Left hindlimb (tissue), 1 donor: ENCODE data around the gene ADRA2C.

Experiments used
- DNase-seq: peaks from one replicate; pipeline ENCODE4 v3.0.0-alpha.2; 2018

ADRA2C gene

DNA sequence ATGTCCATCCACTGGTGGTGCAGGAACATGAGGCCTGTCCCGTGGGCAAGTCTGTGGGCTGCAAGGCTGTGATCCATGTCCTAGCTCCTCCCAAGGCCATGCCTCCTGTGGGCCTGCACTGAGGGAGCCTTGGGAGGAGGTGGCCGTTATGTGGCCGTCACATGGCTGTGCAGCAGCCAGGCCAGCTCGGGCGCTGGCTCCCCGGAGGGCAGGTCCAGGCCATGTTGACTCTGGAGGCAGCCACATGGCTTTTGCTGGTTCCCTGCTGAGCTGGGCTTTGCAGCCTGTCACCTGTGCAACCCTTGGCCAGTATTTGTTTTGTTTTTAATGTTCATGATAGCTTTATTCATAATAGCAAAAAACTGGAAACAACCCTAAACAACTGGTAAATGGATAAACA, 13.3 kb downstream of the ADRA2C start:
- no peak for DNase-seq

DNA sequence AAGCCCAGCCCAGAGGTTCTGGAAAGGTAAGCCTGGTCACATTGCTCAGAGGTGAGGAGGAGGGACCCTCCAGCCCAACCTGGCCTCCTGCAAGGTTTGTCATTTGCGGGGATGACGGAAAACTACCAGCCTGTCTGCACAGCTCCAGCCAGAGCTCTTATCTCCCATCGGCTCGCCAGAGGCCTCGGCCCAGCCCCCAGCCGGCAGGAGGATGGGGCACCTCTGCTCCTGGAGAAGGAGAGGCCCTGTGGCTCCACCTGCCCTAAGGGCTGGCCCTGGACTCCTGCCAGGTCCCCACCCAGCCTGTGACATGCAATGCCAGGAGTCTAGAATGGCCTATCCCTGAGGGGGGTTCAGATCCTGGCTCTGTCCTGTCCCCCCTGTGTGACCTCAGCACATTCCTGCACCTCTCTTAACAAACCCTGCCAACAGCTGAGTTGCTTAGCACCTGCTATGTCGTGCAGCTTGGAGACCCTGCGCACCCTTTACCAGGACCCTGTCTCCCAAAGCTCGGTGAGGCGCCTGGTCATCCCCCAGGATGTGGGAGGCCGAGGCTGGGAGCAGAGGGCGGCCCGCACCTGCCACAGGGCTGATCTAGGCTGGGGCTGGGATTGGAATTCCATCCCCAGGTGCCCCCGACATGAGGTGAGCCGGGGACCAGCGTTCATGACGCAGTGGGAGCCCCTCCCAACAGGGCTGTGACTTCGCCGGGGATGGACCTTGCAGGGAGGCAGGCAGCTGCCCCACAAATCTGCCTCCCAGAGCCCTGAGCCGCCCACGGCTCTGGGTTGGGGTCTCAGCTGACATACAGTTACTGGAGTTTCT, 14.4 kb downstream of the ADRA2C start:
- DNase-seq, result no peak

DNA sequence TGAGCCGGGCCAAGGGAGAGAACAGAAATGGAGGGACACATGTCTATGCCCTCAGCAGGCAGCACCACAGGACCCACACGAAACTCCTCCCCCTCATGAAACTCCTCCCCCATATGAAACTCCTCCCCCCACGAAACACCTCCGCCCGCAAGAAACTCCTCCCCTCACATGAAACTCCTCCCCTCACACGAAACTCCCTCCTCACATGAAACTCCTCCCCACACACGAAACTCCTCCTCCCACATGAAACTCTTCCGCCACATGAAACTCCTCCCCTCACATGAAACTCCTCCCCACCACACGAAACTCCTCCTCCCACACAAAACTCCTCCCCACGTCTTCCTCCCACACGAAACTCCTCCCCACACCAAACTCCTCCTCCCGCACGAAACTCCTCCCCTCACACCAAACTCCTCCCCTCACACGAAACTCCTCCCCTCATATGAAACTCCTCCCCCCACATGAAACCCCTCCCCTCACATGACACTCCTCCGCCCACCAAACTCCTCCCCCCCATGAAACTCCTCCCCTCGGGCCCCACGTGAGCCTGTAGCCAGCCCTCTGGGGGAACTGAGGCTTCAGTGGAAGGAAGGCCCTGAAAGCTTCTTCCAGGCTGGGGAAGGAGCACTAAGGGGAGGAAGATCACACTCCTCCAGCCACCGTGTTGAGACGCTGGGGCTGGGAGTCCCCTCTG, 15.2 kb downstream of the ADRA2C start:
- no peak for DNase-seq

DNA sequence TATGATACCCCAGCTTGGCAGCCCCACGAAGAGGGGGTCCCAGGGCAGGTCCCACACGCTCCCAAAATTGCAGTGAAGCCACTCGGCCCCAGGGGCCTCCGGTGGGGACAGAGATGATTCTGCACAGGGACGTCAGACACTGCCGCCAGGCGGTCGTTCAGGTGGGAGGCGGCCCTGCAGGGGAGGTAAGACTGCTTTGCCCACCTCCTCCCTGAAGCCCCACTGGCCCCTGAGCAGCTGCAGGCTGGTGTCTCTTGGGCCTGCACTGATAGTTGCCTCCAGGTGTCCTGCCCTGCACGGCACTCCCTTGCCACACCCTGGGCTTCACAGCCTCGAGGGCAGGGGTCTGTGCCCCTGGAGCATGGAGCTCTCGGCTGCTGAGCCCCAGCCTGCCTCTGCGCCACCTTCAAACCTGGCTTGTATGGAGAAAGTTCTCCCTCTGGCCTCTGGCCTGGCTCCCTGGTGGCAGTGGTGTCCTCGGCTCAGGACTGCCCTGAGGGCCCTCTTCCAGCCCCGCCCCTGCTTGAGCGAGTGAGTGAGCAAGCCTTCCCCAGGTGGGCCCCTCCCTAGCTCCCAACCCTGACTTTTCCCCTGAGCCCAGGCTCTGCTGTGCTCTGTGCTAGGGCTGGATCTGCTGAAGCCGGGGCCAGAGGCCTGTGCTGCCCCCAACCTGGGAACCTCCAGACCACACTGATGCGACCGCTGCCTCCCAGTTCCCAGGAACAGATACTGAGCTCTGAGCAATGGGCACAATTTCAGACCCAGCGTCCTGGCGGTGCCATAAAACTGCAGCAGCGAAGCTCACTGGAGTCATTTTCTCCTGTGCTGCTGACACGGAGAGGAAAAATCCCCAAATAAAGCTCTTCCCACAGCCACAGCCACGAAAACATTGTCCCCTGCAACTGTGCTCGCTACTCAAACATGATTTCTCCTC, 16.1 kb downstream of the ADRA2C start:
- DNase-seq, result no peak

DNA sequence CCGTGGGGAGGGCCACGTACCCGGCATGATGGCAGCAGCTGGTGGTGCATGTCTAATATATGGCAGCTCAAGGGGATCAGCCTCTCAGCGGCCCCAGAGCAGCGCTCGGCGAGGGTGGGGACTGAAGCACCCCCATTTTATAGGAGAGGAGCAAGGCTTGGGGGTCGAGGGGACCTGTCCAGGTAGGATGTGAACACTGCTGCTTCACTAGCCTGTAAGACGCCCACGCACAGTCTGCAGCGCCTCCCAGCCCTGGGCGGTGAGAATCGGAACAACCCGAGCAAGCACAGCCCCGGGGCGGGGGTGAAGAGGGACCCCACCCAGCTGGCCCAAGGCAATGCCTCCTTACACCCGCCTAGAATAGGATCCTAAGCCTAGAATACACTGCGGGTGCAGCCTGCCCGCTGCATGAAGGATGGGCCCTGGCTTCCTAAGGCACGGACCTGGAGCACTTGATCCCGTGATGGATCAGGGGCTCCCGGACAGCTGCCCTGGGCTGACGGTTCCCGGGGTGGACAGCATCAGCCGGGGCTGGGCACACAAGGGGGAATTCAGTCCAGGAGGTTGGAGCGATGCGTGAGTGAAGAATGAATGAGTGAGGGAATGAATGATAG, 17.6 kb downstream of the ADRA2C start:
- DNase-seq, result peak; percentile 34

DNA sequence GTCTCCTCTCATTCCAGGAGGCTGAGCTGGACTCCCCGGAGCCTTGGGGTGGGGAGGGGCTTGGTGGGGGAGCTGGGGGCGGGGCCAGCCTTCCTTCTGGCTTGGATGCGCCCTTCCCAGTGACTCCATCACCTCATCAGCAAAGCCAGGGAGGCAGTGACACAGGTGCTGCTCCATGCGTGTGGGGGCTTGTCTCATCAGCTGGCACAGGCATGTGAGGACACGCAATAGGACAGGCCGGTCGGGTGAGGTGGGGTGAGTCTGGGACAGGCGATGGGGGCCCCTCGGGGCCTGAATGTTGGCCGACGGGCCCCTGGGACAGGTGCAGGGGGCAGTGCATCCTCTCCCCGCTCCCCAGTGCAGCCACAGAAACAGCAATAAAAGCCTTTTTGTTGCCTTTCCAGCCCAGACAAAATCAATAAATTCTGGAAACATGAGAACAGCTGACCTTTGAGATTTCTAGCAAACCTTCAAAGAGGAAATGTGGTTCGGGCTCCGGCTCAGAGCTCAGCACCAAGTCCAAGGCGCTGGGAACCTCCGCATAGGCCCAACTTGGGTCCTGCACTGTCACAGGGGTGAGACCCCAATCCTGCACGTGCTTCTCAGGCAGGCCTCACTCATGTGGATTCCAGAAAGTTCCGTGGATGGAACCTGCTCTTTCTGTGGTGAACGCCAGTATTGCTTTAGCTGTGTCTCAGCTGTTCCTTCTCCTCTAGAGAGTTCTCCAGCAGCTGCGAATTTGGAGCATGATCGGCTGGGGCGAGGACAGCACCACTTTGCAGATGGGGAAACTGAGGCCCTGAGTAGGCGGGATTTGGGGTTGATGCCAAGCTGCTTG, 18.5 kb downstream of the ADRA2C start:
- DNase-seq, result peak; percentile 14

DNA sequence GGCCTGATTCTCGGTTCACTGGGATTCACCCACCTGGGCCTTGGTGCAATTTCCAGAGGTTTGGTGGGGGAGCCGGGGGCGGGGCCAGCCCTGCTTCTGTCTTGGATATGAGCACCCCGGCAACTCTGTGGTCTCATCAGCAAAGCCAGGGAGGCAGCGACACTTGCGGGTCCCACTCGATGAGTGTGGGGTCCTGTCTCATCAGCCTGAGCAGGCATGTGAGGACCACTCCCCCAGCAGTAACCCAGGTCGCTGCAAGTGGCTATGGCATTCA, 19.0 kb downstream of the ADRA2C start:
- peak; percentile 15 for DNase-seq

DNA sequence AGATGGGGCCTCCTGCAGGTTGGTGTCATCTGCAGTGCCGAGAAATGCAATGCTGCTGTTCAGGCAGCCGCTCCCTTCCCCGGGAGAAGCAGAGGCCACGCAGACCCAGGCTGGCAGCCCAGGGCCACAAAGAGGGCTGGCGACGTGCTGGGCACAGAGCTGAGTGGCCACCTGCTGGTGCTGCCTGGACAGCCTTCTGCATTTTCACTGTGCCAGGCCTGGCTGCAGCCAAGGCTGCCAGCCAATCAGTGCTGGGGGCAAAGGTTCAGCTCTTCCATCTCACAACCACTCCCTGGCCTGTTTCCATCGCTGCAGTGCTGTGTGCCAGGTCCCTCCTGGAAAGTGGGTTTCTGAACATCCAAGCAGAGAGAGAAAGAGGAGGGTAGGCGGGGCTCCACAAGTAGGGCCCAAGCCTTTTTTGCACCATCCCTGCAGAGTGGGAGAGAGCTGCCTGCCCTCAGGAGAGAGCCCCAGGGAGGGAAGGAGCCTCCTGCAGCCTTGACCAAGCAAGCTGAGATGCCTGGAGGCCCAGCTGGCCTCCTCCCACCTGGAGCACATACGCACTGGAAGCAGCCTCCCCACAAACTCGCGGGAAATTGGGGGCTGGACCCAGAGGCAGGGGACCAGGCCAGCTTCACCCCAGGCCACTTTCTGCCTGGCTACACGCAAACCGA, 20.1 kb downstream of the ADRA2C start:
- peak; percentile 55 for DNase-seq

DNA sequence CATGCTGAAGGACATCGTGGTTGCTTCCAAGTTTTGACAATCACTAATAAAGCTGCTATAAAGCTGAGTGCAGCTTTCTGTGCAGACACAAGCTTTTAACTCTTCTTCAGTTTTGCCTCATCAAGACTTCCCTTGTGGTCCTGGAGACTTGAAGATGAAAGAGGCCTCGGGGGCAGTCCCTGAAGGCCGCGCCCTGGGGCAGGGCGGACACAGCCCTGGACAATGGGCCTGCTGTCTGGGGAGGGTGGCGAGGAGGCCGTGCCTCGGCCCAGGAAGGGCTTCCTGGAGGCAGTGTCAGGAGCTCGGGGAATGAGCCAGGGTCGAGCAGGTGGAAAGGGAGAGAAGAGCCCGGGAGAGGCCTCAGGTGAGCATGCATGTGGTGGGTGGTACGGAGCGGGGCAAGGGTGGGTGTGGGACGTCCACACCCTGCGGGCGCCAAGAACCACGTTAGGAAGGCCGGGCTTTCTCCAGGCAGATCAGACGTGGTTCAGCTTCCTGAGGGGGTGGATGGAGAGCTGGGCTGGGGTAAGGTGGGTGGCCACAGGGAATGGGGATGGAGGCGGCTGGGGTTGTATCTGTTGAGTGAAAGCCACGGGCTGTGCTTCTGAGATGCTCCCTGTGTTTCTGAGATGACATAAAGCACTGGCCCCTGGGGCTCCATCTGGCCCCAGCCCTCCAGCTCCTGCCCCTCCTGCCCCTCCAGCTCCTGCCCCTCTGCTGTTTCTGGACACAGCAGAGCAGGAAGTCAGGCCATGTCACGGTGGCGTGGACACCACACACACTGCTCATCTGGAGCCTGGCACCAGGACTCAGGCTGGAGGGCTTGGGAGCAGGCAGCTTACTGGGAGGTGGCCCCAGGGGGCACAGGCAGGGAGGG, 21.5 kb downstream of the ADRA2C start:
- DNase-seq, result peak; percentile 10

DNA sequence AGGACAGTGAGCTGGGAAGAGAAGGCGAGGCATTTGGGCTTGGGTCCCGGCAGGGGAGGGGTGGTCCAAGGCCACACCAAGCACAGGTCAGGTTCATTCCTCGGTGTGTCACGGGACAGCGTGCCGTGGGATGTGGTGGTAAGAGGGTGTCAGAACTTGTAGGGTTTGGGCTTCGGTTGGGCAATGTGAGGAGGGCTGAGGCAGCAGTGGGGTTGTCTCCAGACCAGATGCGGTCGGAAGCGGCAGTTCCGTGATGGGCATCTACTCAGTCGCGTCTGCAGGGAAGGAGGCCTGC, 22.1 kb downstream of the ADRA2C start:
- DNase-seq, result peak; percentile 12

DNA sequence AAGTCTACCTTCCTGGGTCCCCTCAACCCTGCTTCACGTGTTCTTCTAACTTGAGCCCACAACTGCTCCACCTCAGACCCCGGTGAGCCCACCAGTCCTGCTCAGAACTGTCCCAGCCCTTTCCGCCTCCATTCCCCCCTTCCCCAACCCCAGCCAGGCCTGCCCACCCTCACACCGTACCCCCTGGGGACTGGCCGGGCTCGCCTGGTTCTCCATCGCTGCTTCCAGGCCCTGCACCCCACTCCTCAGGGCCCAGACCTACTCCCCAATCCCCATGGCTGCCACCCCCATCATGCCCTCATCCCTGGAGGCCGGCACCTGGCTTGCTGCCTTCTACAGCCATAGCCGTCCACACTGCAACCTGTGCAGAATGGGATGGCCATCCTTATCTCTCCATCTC, 23.4 kb downstream of the ADRA2C start:
- DNase-seq, result peak; percentile 14

DNA sequence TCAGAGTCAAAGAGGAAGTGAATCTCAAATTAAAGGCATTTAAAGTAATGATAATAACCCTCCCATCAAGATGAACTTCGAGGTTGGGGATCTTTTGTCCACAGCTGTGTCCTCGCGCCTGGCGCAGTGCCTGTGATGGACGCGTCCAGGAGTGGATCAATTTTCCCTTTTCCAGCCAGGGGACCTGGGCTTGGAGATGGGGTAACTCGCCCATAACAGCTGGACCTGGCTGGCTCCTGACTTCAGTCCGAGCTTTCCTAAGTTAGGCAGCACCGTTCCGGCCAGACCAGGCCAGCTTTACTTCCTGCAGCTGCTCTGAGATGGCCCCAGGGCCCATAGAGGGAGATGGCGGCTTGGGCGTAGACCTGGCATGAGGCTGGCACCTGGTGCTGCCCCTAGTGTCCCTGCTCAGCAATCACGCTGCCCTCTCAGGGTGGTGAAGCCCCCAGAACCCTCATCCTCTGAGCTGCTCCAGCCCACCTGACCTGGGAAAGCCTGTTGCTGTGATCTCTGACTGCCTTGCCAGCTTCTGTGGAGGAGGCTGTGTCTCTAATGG, 23.9 kb downstream of the ADRA2C start:
- peak; percentile 5 for DNase-seq

DNA sequence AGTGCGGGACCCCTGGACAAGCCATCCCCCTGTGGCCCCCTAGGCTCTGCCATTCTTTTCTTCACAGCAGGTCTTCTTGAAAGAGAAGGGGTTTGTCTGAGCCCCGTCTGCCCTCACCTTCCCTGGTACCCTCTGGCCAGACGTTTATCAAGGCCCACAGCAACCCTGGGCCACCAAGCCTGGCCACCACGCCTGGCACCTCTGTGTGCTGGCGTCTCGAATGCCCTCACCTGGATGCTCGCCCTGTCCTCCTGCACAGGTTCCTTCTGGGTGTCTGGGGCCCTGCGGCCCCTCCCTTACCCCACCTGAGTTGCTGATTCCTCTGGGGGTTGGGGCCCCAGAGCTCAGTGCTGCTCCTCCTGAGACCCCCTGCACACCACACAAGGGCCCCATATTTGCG, 25.1 kb downstream of the ADRA2C start:
- DNase-seq, result peak; percentile 1

DNA sequence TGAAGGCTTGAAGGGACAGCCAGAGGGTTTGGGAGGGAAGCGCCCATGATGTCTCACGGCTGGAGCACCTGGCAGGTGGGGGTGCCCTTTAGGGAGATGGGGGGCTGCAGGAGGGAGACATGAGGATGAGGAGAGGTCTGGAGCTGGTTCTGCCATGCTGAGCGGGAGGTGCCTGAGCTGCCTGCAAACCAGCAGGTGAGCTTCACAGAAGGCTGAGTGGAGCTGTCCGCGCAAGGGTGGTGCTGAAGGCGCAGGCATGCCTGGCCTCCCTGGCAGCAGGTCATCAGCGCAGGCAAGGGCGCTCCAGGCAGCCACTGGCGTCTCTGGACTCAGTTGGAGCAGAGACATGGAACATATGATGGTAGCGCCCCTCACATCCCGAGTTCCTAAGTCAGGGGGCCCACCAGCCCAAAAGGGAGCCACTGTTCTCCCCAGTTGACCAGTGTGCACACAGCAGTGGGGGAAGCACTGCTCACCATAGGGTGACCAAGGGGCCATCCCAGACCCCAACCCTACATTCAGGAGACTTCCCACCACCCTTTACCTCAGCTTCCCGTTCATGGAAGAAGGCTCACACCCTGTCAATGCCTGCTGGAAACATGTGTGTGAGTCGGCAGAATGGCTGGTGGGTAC, 25.8 kb downstream of the ADRA2C start:
- peak; percentile 57 for DNase-seq

DNA sequence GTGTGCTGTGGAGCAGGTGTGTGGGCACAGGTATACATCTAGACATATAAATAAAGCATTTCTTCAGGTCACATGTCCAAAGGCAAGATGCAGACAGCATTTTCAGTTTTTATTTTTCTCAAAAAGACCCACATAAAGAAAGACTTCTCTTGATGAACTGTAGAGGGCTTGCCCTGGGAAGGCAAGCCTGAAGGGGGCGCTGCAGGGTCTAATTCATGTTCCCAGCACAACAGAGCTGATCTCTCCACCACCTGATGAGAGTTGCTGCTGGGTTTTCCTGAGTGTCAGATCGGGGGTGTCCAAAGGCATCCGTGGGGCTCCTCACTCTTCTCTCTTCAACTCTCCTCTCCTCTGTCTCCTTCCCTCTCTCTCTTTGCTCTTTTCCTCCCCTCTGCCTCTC, 26.6 kb downstream of the ADRA2C start:
- peak; percentile 13 for DNase-seq

DNA sequence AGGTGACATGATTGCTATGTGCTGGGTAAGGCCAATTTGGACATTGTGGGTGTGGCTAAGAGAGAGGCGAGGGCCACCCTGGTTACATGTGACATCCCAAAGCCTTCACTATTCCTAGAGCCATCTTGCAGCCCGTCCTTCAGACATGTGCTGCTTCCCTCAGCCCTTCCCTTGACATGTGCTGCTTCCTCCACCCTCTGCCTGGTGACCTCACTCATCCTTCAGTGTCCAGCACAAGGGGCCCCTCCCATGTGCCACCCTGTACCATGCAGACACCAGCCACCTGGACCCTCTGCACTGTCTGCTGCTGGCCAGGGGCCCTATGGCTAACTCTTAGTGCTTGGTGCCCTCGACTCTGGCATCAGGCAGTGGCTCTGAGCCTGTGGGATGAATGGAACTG, 27.4 kb downstream of the ADRA2C start:
- DNase-seq, result peak; percentile 16

DNA sequence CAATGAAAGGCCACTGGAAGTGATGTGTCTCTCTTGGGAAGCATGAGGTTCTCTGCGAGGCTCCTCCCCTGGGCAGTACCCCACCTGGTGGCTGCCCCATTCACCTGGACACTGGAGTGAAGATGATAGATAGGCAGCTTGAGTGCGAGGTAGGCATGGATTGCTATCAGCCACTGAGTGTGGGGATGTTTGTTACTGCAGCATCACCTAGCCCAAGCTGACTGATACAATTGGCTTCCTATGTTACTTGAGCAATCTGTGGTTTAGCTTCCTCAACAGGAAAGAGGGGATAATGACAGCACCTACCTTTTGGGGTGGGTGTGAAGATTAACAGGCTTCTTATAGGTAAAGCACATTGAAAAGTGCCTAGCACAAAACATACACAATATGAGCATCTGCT, 30.8 kb downstream of the ADRA2C start:
- DNase-seq, result no peak

DNA sequence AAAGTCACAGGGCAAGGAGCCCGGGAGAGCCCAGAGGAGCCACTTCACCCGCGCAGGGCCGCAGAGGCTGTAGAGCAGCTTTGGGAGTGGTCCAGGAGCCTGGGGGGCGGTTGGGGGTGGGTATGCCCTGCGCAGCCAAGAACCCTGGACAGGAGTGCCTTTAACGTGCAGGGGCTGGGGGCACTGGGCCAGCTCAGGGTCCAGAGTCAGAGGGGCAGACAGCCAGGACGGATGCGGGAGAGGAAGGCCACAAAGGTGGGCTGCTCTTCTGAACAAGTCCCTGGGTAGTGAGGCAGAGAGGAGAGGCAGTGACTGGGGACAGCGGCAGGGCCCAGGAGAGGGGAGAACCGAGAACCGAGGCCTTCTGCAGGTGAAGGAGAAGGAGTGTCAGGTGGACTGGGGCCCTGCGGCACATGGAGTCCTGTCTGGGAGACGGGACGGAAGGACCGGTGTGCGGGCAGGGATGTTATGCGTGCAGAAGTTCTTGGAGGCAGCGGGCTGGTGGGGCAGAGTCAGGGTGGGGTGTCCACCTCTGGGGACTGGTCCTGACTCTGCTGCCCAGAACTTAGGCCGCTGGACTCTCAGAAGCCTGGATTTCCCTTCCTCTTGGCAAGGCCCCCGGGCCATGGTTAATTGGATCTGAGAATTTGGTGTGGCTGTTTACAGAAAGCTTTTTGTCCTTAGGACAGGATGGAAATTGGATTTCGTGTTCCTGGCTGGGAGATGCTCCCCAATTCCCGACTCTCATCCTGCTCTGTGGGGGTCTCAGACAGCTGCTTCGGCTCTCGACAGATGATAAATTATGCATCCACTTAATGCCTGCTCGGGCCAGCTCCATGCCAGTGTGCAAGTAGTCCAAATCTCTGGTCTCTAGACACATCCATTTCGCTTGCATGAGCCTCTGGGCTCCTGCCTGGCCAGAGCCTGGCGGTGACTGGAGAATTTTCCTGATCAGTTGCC, 31.9 kb downstream of the ADRA2C start:
- no peak for DNase-seq

DNA sequence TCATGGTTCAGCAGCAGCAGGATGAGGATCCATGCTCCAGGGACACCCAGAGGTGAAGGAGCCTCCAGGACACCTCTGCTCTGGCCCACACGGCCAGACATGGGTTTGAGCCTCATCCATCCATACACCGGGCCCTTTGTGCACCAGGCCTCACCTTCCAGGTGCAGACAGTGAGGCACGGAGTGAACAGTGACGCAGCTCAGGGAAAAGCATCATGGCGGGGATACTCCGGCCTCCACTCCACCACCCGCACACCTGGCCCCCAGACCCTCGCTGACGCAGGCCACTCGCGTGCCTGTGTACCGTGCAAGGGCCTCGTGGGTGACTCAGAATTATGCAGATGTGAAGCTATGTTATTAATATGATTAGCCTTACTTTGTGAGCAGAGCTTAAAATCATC, 33.3 kb downstream of the ADRA2C start:
- no peak for DNase-seq
